Measurements from ENCODE around the gene REXO1. TPM values are rescaled to one million over a fixed set of nuclear protein-coding genes. Genes with fewer than 3 reads are reported as not detected.
A peak's percentile ranks its signal among the peaks of the same experiment; 100 is the strongest.
"Not testable (repeated sequence)": the region's sequence is repeated elsewhere in the genome, so short reads cannot be mapped to it uniquely, and the experiment has no call there.

REXO1 gene
- total RNA-seq, 3 donors from 2014 or later, result 91.5 to 95.0 (median 94.4) TPM

GRCh38 chr19:1882089-1882785 lies 34.0 kb upstream of the REXO1 start:
- peak; percentile 37 to 44 for ATAC-seq
- Mint-ChIP-seq H3K36me3 (ENCODE audit: insufficient read depth) (no peaks in the 10 kb centered on the region), H3K4me1 (ENCODE audit: low read depth) (peaks cover 31% of the 10 kb centered on the region), H3K9me3 (no peaks in the 10 kb centered on the region), H3K27me3 (ENCODE audit: low read depth) (no peaks in the 10 kb centered on the region), H3K4me3 (peak overlapping the region; percentile 99)
- DNase-seq, result peak; percentile 57

- H3K9me3 Mint-ChIP-seq; H3K36me3 Mint-ChIP-seq (ENCODE audit: insufficient read depth); DNase-seq; H3K27me3 Mint-ChIP-seq (ENCODE audit: low read depth); ATAC-seq: not testable (repeated sequence)
- H3K4me3 Mint-ChIP-seq, result peak overlapping the region; percentile 99
- peaks cover 32% of the 10 kb centered on the region for H3K4me1 Mint-ChIP-seq (ENCODE audit: low read depth)
Observed at GRCh38 chr19:1881393-1882088, 33.3 kb upstream of the REXO1 start.

GRCh38 chr19:1880611-1881392 lies 32.5 kb upstream of the REXO1 start:
- no peak for ATAC-seq
- no peak for DNase-seq
- Mint-ChIP-seq H3K4me3 (peak overlapping the region; percentile 47), H3K27me3 (ENCODE audit: low read depth) (no peaks in the 10 kb centered on the region), H3K9me3 (no peaks in the 10 kb centered on the region), H3K4me1 (ENCODE audit: low read depth) (peaks cover 37% of the 10 kb centered on the region), H3K36me3 (ENCODE audit: insufficient read depth) (no peaks in the 10 kb centered on the region)

- peaks cover 38% of the 10 kb centered on the region for H3K4me1 Mint-ChIP-seq (ENCODE audit: low read depth)
- DNase-seq; H3K36me3 Mint-ChIP-seq (ENCODE audit: insufficient read depth); H3K27me3 Mint-ChIP-seq (ENCODE audit: low read depth); H3K9me3 Mint-ChIP-seq; H3K4me3 Mint-ChIP-seq; ATAC-seq: not testable (repeated sequence)
Observed at GRCh38 chr19:1879982-1880381, 31.7 kb upstream of the REXO1 start.

GRCh38 chr19:1878583-1878982 lies 30.3 kb upstream of the REXO1 start:
- H3K27me3 Mint-ChIP-seq (ENCODE audit: low read depth); H3K9me3 Mint-ChIP-seq; H3K4me3 Mint-ChIP-seq; H3K36me3 Mint-ChIP-seq (ENCODE audit: insufficient read depth); DNase-seq; ATAC-seq: not testable (repeated sequence)
- peaks cover 44% of the 10 kb centered on the region for H3K4me1 Mint-ChIP-seq (ENCODE audit: low read depth)

DNA sequence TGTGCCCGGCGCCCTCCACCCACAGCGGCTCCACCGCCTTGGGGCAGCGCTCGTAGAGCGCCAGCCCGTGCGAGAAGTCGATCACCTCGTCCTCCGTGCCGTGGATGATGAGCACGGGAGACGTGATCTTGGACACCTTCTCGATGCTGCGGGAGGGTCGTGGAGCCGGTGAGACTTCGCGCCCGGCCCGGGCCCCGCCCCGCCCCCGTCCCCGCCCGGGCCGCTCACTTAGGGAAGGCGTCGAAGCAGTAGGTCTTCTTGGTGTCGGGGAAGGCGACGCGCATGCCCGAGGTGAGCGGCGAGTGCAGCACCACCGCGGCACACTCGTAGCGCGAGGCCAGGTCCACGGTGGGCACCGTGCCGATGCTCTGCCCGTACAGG lies 29.0 kb upstream of the REXO1 start:
- not testable (repeated sequence) for H3K4me3 Mint-ChIP-seq; H3K9me3 Mint-ChIP-seq; DNase-seq; ATAC-seq; H3K27me3 Mint-ChIP-seq (ENCODE audit: low read depth); H3K36me3 Mint-ChIP-seq (ENCODE audit: insufficient read depth)
- H3K4me1 Mint-ChIP-seq (ENCODE audit: low read depth), result peaks cover 35% of the 10 kb centered on the region

- not testable (repeated sequence) for H3K27me3 Mint-ChIP-seq (ENCODE audit: low read depth); H3K9me3 Mint-ChIP-seq; DNase-seq; H3K36me3 Mint-ChIP-seq (ENCODE audit: insufficient read depth)
- Mint-ChIP-seq H3K4me3 (peak overlapping the region; percentile 94), H3K4me1 (ENCODE audit: low read depth) (peaks cover 31% of the 10 kb centered on the region)
- peak; percentile 12 to 19 for ATAC-seq
Observed at GRCh38 chr19:1876496-1877279, 28.4 kb upstream of the REXO1 start.

- Mint-ChIP-seq H3K4me3 (peak overlapping the region; percentile 94), H3K27me3 (ENCODE audit: low read depth) (no peaks in the 10 kb centered on the region), H3K36me3 (ENCODE audit: insufficient read depth) (peaks cover 8% of the 10 kb centered on the region), H3K9me3 (no peaks in the 10 kb centered on the region), H3K4me1 (ENCODE audit: low read depth) (peaks cover 30% of the 10 kb centered on the region)
- peak; percentile 97 for ATAC-seq
- peak; percentile 75 for DNase-seq
Observed at GRCh38 chr19:1875646-1876495, 27.6 kb upstream of the REXO1 start.

GRCh38 chr19:1875265-1875645 lies 27.0 kb upstream of the REXO1 start:
- H3K4me3 Mint-ChIP-seq, result peak overlapping the region; percentile 94
- DNase-seq; H3K9me3 Mint-ChIP-seq; H3K27me3 Mint-ChIP-seq (ENCODE audit: low read depth); ATAC-seq; H3K36me3 Mint-ChIP-seq (ENCODE audit: insufficient read depth): not testable (repeated sequence)
- H3K4me1 Mint-ChIP-seq (ENCODE audit: low read depth), result peaks cover 26% of the 10 kb centered on the region

DNA sequence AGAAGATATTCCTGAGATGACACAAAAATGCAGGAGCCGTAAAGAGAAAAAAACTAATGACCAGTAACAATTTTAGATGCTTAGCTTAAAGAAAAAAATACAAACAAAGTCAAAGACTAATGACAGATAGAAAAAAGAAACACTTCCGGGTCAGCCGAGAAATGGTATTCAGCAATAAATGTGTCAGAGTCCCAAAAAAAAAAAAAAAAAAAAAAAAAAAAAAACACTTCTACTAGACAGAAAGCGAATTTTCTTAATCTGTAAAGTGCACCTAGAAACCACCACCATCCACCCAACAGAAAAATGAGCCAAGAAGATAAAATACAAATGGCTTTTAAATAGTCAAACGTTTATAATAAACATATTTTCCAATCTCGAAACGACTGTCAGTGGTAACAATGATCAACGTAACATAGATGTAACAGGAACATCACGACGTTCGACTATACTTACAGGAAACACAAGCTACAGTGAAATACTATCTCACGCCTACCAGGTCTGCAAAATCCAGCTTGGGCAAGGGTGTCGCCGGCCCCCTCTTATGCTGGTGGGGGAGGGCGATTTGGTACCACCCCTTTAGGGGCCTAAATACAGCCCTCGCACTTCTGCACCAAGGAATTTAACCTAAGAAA lies 26.4 kb upstream of the REXO1 start:
- Mint-ChIP-seq H3K4me3 (peak overlapping the region; percentile 94), H3K9me3 (no peaks in the 10 kb centered on the region), H3K27me3 (ENCODE audit: low read depth) (no peaks in the 10 kb centered on the region), H3K36me3 (ENCODE audit: insufficient read depth) (peaks cover 8% of the 10 kb centered on the region), H3K4me1 (ENCODE audit: low read depth) (peaks cover 25% of the 10 kb centered on the region)
- no peak for DNase-seq
- ATAC-seq, result no peak

- Mint-ChIP-seq H3K9me3 (no peaks in the 10 kb centered on the region), H3K27me3 (ENCODE audit: low read depth) (no peaks in the 10 kb centered on the region), H3K4me1 (ENCODE audit: low read depth) (peaks cover 26% of the 10 kb centered on the region), H3K4me3 (peak overlapping the region; percentile 94), H3K36me3 (ENCODE audit: insufficient read depth) (peaks cover 8% of the 10 kb centered on the region)
- DNase-seq, result no peak
- no peak for ATAC-seq
Observed at GRCh38 chr19:1873524-1874473, 25.5 kb upstream of the REXO1 start.

DNA sequence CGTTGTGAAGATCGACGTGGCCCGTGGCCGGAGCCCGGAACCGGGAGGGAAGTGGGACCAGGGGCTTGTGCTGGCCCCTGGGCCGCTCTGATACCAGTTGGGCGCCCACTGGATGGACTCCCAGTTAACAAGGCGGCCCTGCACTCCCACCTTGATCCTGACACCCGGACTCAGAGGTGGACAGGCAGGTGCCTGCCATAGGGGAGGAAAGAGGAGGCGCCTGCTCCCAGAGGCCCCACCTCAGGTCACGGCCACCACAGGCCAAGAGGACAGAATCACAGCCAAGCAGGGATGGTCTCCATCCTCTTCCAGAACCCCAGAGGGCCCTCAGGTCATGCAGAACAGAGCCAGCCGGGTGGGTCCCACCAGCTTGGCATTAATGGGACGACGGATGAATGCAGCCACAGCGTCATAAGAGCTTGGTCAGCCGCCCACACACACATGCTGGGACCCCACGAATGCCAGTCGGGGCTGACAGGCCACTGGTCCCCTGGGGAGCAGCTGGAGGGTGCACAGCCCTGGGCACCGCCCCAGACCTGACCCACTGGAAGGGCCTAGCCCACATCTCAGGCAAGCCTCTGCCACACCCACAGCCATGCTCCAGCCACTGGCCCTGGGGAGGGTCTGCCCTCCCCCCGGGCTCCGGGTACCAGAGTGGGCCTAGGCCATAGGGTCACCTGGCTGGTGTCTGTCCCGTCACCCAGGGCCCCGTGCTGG lies 24.7 kb upstream of the REXO1 start:
- no peaks in the 10 kb centered on the region for H3K27me3 Mint-ChIP-seq (ENCODE audit: low read depth)
- peak overlapping the region; percentile 94 for H3K4me3 Mint-ChIP-seq
- ATAC-seq, result no peak
- H3K4me1 Mint-ChIP-seq (ENCODE audit: low read depth), result peaks cover 29% of the 10 kb centered on the region
- DNase-seq, result no peak
- no peaks in the 10 kb centered on the region for H3K9me3 Mint-ChIP-seq
- peaks cover 8% of the 10 kb centered on the region for H3K36me3 Mint-ChIP-seq (ENCODE audit: insufficient read depth)
